GM19023 (cell line): Measurements from ENCODE around the gene SLC2A4.
A peak's percentile ranks its signal among the peaks of the same experiment; 100 is the strongest.
"Not testable (repeated sequence)": the region's sequence is repeated elsewhere in the genome, so short reads cannot be mapped to it uniquely, and the experiment has no call there.

Source experiments
- ATAC-seq: cut with Tn5 transposase; IDR thresholded peaks from one replicate; pipeline ENCODE4 v1.9.1; 2021; ENCODE audit warnings: mild to moderate bottlenecking, moderate library complexity; ENCODE audit not compliant: unreplicated experiment

Gene SLC2A4

GRCh38 chr17:7322520-7323194, 41.1 kb downstream of the SLC2A4 start:
- no peak for ATAC-seq

GRCh38 chr17:7323731-7324437, 42.4 kb downstream of the SLC2A4 start:
- no peak for ATAC-seq

GRCh38 chr17:7324438-7324779, 42.9 kb downstream of the SLC2A4 start:
- no peak for ATAC-seq

GRCh38 chr17:7325031-7325528, 43.6 kb downstream of the SLC2A4 start:
- no peak for ATAC-seq

GRCh38 chr17:7326186-7326585, 44.7 kb downstream of the SLC2A4 start:
- no peak for ATAC-seq

- no peak for ATAC-seq
These were observed 45.5 kb downstream of the SLC2A4 start for GRCh38 chr17:7327056-7327455.

GRCh38 chr17:7327501-7327900, 46.0 kb downstream of the SLC2A4 start:
- no peak for ATAC-seq

GRCh38 chr17:7328009-7328408, 46.5 kb downstream of the SLC2A4 start:
- no peak for ATAC-seq

- peak; percentile 5 for ATAC-seq
These were observed 47.4 kb downstream of the SLC2A4 start, which contains the start of gene NEURL4 for GRCh38 chr17:7328840-7329373. Gene NEURL4 (minus strand): TSS chr17:7329335. CDS start chr17:7329312, 23 bp downstream.

- peak; percentile 51 for ATAC-seq
These were observed 48.0 kb downstream of the SLC2A4 start for GRCh38 chr17:7329374-7329996.

- ATAC-seq: peak; percentile 52
These were observed 48.6 kb downstream of the SLC2A4 start for GRCh38 chr17:7329997-7330637.

- no peak for ATAC-seq
These were observed 49.1 kb downstream of the SLC2A4 start for GRCh38 chr17:7330638-7331015.

GRCh38 chr17:7332111-7332510, 50.6 kb downstream of the SLC2A4 start:
- ATAC-seq: no peak

- not testable (repeated sequence) for ATAC-seq
These were observed 51.1 kb downstream of the SLC2A4 start for GRCh38 chr17:7332600-7333069.

GRCh38 chr17:7334938-7335538, 53.5 kb downstream of the SLC2A4 start:
- ATAC-seq: no peak

- ATAC-seq: not testable (repeated sequence)
These were observed 54.2 kb downstream of the SLC2A4 start for GRCh38 chr17:7335765-7336164.

- ATAC-seq: peak; percentile 72
These were observed 55.0 kb downstream of the SLC2A4 start, which contains the start of gene ACAP1 for GRCh38 chr17:7336240-7337175. Gene ACAP1 (plus strand): TSS chr17:7336529. CDS start chr17:7336735, 206 bp downstream.

- ATAC-seq: not testable (repeated sequence)
These were observed 56.1 kb downstream of the SLC2A4 start for GRCh38 chr17:7337600-7337999.
